Mesenchymal stem cell (in vitro differentiated cells and primary cell): Measurements from ENCODE around the gene TMEM187.

ENCODE experiments used
- DNase-seq: peaks from one replicate; pipeline ENCODE4 v3.0.0-alpha.2; 2013
- H2AFZ ChIP-seq: one replicate; pipeline ENCODE4 v1.6.1; 2013; ENCODE audit warnings: low read depth, mild to moderate bottlenecking, control low read depth, inconsistent platforms, low read length, moderate library complexity
- H2AK5ac ChIP-seq: 2 replicates; pipeline ENCODE4 v1.6.1; 2013; ENCODE audit warnings: low read length, moderate library complexity, mild to moderate bottlenecking, inconsistent platforms; ENCODE audit not compliant: severe bottlenecking
- H2BK120ac ChIP-seq: one replicate; pipeline ENCODE4 v1.6.1; 2013; ENCODE audit warnings: low read depth, mild to moderate bottlenecking, inconsistent platforms, low read length, moderate library complexity
- H2BK12ac ChIP-seq, 2 experiments: one replicate each; pipeline ENCODE4 v1.6.1; 2013; ENCODE audit warnings: inconsistent platforms in 2 of 2, low read length in 2 of 2, mild to moderate bottlenecking in 2 of 2, moderate library complexity in 2 of 2, control low read depth in 1 of 2
- H2BK15ac ChIP-seq: one replicate; pipeline ENCODE4 v1.6.1; 2013; ENCODE audit warnings: mild to moderate bottlenecking, low read depth, inconsistent platforms; ENCODE audit not compliant: poor library complexity, severe bottlenecking
- H2BK5ac ChIP-seq: 2 replicates; pipeline ENCODE4 v1.6.1; 2013; ENCODE audit warnings: low read depth, mild to moderate bottlenecking, low read length, control low read depth, inconsistent platforms; ENCODE audit not compliant: poor library complexity, severe bottlenecking
- H3K14ac ChIP-seq, 2 experiments: one replicate each; pipeline ENCODE4 v1.6.1; 2013; ENCODE audit warnings: inconsistent platforms in 2 of 2, low read length in 2 of 2, control low read depth in 1 of 2, mild to moderate bottlenecking in 1 of 2, moderate library complexity in 1 of 2
- H3K18ac ChIP-seq, 2 experiments: one replicate each; pipeline ENCODE4 v1.6.1; 2013; ENCODE audit warnings: inconsistent platforms in 2 of 2, low read length in 2 of 2, control low read depth in 1 of 2, low read depth in 1 of 2, mild to moderate bottlenecking in 1 of 2
- H3K23ac ChIP-seq, 2 experiments: one replicate each; pipeline ENCODE4 v1.6.1; 2013; ENCODE audit warnings: inconsistent platforms in 2 of 2, low read length in 2 of 2, mild to moderate bottlenecking in 2 of 2, moderate library complexity in 2 of 2, control low read depth in 1 of 2
- H3K27ac ChIP-seq: 2 replicates; pipeline ENCODE4 v1.5.1; 2013; ENCODE audit warnings: mild to moderate bottlenecking, moderate library complexity, low read length, control low read depth, inconsistent platforms; ENCODE audit not compliant: poor library complexity, severe bottlenecking
- H3K27me3 ChIP-seq, 2 experiments: 2 replicates each; pipeline versions ENCODE4 v1.6.1 to v1.7.0; 2013; ENCODE audit warnings: low read length in 2 of 2, mild to moderate bottlenecking in 2 of 2, moderate library complexity in 2 of 2, control low read depth in 1 of 2, inconsistent platforms in 1 of 2; ENCODE audit not compliant: control insufficient read depth in 1 of 2, insufficient read depth in 1 of 2
- H3K36me3 ChIP-seq, 2 experiments: 2 replicates each; pipeline versions ENCODE4 v1.6.1 to v1.7.0; 2013; ENCODE audit warnings: low read length in 2 of 2, control low read depth in 1 of 2, inconsistent platforms in 1 of 2, low read depth in 1 of 2, mild to moderate bottlenecking in 1 of 2; ENCODE audit not compliant: insufficient read depth in 2 of 2, control insufficient read depth in 1 of 2
- H3K4ac ChIP-seq, 2 experiments: one replicate each; pipeline ENCODE4 v1.6.1; 2013; ENCODE audit warnings: inconsistent platforms in 2 of 2, low read length in 2 of 2, mild to moderate bottlenecking in 2 of 2, moderate library complexity in 2 of 2, control low read depth in 1 of 2, low read depth in 1 of 2
- H3K4me1 ChIP-seq: 2 replicates; pipeline ENCODE4 v1.6.1; 2013; ENCODE audit warnings: low read depth, low read length, control low read depth; ENCODE audit not compliant: control insufficient read depth, insufficient read depth
- H3K4me2 ChIP-seq: 2 replicates; pipeline ENCODE4 v1.6.1; 2013; ENCODE audit warnings: low read length, mild to moderate bottlenecking, inconsistent platforms; ENCODE audit not compliant: poor library complexity, severe bottlenecking
- H3K4me3 ChIP-seq, 2 experiments: 2 replicates each; pipeline versions ENCODE4 v1.5.1 to v1.7.0; 2013; ENCODE audit warnings: low read length in 2 of 2, mild to moderate bottlenecking in 2 of 2, control low read depth in 1 of 2, low read depth in 1 of 2; ENCODE audit not compliant: insufficient read depth in 1 of 2
- H3K79me1 ChIP-seq: replicated peaks from 2 replicates; pipeline ENCODE4 v1.6.1; 2013; ENCODE audit warnings: mild to moderate bottlenecking, control low read depth, low read length, inconsistent platforms; ENCODE audit not compliant: poor library complexity, severe bottlenecking
- H3K9ac ChIP-seq: 2 replicates; pipeline ENCODE4 v1.7.0; 2013; ENCODE audit warnings: mild to moderate bottlenecking, low read length, moderate library complexity
- H3K9me3 ChIP-seq: 2 replicates; pipeline ENCODE4 v1.7.0; 2013; ENCODE audit warnings: mild to moderate bottlenecking, low read length; ENCODE audit not compliant: control insufficient read depth
- H4K8ac ChIP-seq: one replicate; pipeline ENCODE4 v1.6.1; 2013; ENCODE audit warnings: inconsistent platforms, mild to moderate bottlenecking, low read length, moderate library complexity
- H4K91ac ChIP-seq: one replicate; pipeline ENCODE4 v1.6.1; 2013; ENCODE audit warnings: mild to moderate bottlenecking, low read length, inconsistent platforms
- WGBS: methylation state at CpG from one replicate; pipeline ENCODE4 v1.1.7; 2013; ENCODE audit warnings: mixed read lengths; 5-methylcytosine and 5-hydroxymethylcytosine counted together

Gene TMEM187

GRCh38 chrX:154002215-154002719 is 29.7 kb downstream of the TMEM187 start:
- peak overlapping the region in 1 of 2 experiments; percentile 57 for H3K18ac ChIP-seq
- H3K4me2 ChIP-seq = no peak overlapping the region
- H3K79me1 ChIP-seq = no peaks in the 10 kb centered on the region
- peak; percentile 51 for DNase-seq
- no peak overlapping the region for H3K27ac ChIP-seq
- H2BK5ac ChIP-seq = peak overlapping the region; percentile 81
- 93% methylated on average over 17 of the region's 17 CpGs for WGBS
- H2BK120ac ChIP-seq = no peak overlapping the region
- no peak overlapping the region for H2BK15ac ChIP-seq
- H2AK5ac ChIP-seq = no peak overlapping the region
- no peak overlapping the region for H2AFZ ChIP-seq
- no peak overlapping the region for H3K23ac ChIP-seq
- H4K8ac ChIP-seq = peak overlapping the region; percentile 70
- H3K4me1 ChIP-seq = peaks cover 6% of the 10 kb centered on the region
- H3K4me3 ChIP-seq = no peak overlapping the region
- H3K14ac ChIP-seq = peak overlapping the region in 1 of 2 experiments; percentile 86
- peak overlapping the region; percentile 75 for H4K91ac ChIP-seq
- H3K4ac ChIP-seq = peak overlapping the region; percentile 46 to 49
- peaks cover 7 to 15% of the 10 kb centered on the region in 2 experiments for H3K36me3 ChIP-seq
- no peaks in the 10 kb centered on the region for H3K9me3 ChIP-seq
- peak overlapping the region; percentile 53 for H3K9ac ChIP-seq
- peaks cover 0 to 24% of the 10 kb centered on the region in 2 experiments for H3K27me3 ChIP-seq
- peak overlapping the region in 1 of 2 experiments; percentile 89 for H2BK12ac ChIP-seq

GRCh38 chrX:154004315-154004714 is 31.8 kb downstream of the TMEM187 start:
- no peak overlapping the region for H3K14ac ChIP-seq
- 91% methylated on average over 11 of the region's 11 CpGs for WGBS
- H3K36me3 ChIP-seq = peaks cover 10 to 21% of the 10 kb centered on the region in 2 experiments
- H2AFZ ChIP-seq = no peak overlapping the region
- H2BK15ac ChIP-seq = no peak overlapping the region
- H2BK120ac ChIP-seq = no peak overlapping the region
- H3K79me1 ChIP-seq = no peaks in the 10 kb centered on the region
- H3K9me3 ChIP-seq = no peaks in the 10 kb centered on the region
- H4K8ac ChIP-seq = no peak overlapping the region
- H2BK12ac ChIP-seq = no peak overlapping the region
- H3K4me2 ChIP-seq = no peak overlapping the region
- H2BK5ac ChIP-seq = no peak overlapping the region
- no peak overlapping the region for H4K91ac ChIP-seq
- H3K4ac ChIP-seq = no peak overlapping the region
- H3K27ac ChIP-seq = no peak overlapping the region
- H3K9ac ChIP-seq = peak overlapping the region; percentile 23
- no peak overlapping the region for H2AK5ac ChIP-seq
- no peak overlapping the region for H3K4me3 ChIP-seq
- H3K27me3 ChIP-seq = peaks cover 0 to 15% of the 10 kb centered on the region in 2 experiments
- peaks cover 6% of the 10 kb centered on the region for H3K4me1 ChIP-seq
- H3K18ac ChIP-seq = no peak overlapping the region
- no peak for DNase-seq
- H3K23ac ChIP-seq = no peak overlapping the region

DNA sequence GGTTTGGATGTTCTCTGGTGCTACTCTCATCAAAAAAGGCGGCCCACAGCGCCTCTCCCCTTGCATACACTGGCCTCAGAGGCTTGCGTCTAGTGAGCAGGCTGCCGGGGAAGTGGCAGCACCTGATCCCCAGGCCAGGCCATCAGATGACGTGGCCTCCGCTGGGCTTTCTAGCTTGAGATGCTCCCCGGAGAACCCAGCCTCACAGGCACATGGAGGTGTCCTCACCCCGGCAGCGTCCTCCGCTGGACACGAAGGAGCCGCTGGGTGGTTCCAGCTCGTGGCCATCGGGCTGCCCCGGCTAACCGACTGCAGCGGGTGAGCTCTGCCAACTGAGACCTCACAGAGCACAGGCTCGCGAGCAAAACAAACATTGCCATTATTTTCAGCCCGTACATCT is 34.4 kb downstream of the TMEM187 start:
- H2AFZ ChIP-seq = no peak overlapping the region
- H3K9ac ChIP-seq = no peak overlapping the region
- no peak overlapping the region for H2AK5ac ChIP-seq
- H4K8ac ChIP-seq = no peak overlapping the region
- no peak overlapping the region for H3K27ac ChIP-seq
- peaks cover 30 to 35% of the 10 kb centered on the region in 2 experiments for H3K36me3 ChIP-seq
- H3K9me3 ChIP-seq = no peaks in the 10 kb centered on the region
- no peak overlapping the region for H2BK15ac ChIP-seq
- H3K79me1 ChIP-seq = peaks cover 7% of the 10 kb centered on the region
- no peak overlapping the region for H3K23ac ChIP-seq
- no peak overlapping the region for H2BK12ac ChIP-seq
- peaks cover 0 to 20% of the 10 kb centered on the region in 2 experiments for H3K27me3 ChIP-seq
- H2BK5ac ChIP-seq = no peak overlapping the region
- no peak for DNase-seq
- 96% methylated on average over 20 of the region's 20 CpGs for WGBS
- no peak overlapping the region for H3K14ac ChIP-seq
- no peak overlapping the region for H3K4me3 ChIP-seq
- H3K4me2 ChIP-seq = no peak overlapping the region
- no peak overlapping the region for H3K4ac ChIP-seq
- H2BK120ac ChIP-seq = no peak overlapping the region
- H3K4me1 ChIP-seq = peaks cover 6% of the 10 kb centered on the region
- H4K91ac ChIP-seq = no peak overlapping the region
- H3K18ac ChIP-seq = no peak overlapping the region

DNA sequence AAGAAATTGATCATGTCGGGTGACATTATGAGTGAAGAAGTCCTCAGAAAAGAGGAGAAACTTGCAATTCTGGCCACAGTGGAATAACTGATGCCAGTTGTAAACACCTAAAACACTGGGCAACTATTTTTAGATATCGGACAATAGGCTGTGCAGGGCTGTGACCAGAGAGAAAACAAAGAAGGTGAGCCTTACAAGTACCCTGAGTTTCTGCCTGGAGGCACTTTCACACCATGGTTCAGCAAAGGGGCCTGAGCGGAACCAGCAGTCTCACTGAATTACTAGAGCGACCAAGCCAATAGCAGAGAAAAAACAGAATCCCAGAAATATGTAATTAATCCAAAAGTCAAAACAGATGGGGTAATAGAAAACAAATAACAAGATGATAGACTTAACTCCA is 36.0 kb downstream of the TMEM187 start:
- H3K23ac ChIP-seq = no peak overlapping the region
- H3K4me3 ChIP-seq = no peak overlapping the region
- peaks cover 37 to 49% of the 10 kb centered on the region in 2 experiments for H3K36me3 ChIP-seq
- H2AK5ac ChIP-seq = no peak overlapping the region
- 100% methylated on average over 1 of the region's 4 CpGs for WGBS
- no peak overlapping the region for H2BK12ac ChIP-seq
- H2AFZ ChIP-seq = no peak overlapping the region
- no peak overlapping the region for H3K9ac ChIP-seq
- H3K27ac ChIP-seq = no peak overlapping the region
- no peak overlapping the region for H3K4me2 ChIP-seq
- H2BK15ac ChIP-seq = no peak overlapping the region
- no peak overlapping the region for H4K91ac ChIP-seq
- H3K9me3 ChIP-seq = no peaks in the 10 kb centered on the region
- peaks cover 7% of the 10 kb centered on the region for H3K79me1 ChIP-seq
- H3K14ac ChIP-seq = no peak overlapping the region
- DNase-seq = no peak
- H3K4ac ChIP-seq = no peak overlapping the region
- no peak overlapping the region for H2BK5ac ChIP-seq
- H3K4me1 ChIP-seq = peaks cover 8% of the 10 kb centered on the region
- no peak overlapping the region for H2BK120ac ChIP-seq
- no peak overlapping the region for H3K18ac ChIP-seq
- no peak overlapping the region for H4K8ac ChIP-seq
- H3K27me3 ChIP-seq = peaks cover 0 to 14% of the 10 kb centered on the region in 2 experiments
